Posterior vena cava (tissue), 2 donors: ENCODE results near the gene MCM6. TPM values are rescaled to one million over a fixed set of nuclear protein-coding genes. Genes with fewer than 3 reads are reported as not detected.
"Not testable (repeated sequence)": the region's sequence is repeated elsewhere in the genome, so short reads cannot be mapped to it uniquely, and the experiment has no call there.

Experiments used
- DNase-seq: peaks from one replicate; pipeline ENCODE4 v3.0.0-alpha.2; 2020; ENCODE audit warnings: low spot score
- intact Hi-C, 2 donors: fragments of 100-400 bp; cut with DNase I; formaldehyde crosslinking; loops; one replicate each; pipeline versions ENCODE4 v1.14.1 to v1.14.2; 2022 to 2023
- long read RNA-seq, 2 donors: library from polyadenylated mRNA; unstranded; transcript quantifications; one replicate each; pipeline ENCODE4 v2.0.0, GENCODE V29; 2020 to 2021
- total RNA-seq, 2 donors: library from RNA; stranded (reverse); fragmentation: NEBNext Ultra II Directional; extraction: Animal tissue kit (Norgen Biotek cat#: 25700); gene quantifications; one replicate each; pipeline ENCODE4 v1.2.1, GENCODE V29; 2021
- donor health status: DM: yes; HTN: yes; CAD: no.
- donor health status: DM: yes; HTN: yes; CAD: no.

MCM6 gene
- 10 to 100 TPM; 14.4 to 15.5 TPM for total RNA-seq
- long read RNA-seq, donor 1, partial matches to known transcripts, result 1 of 2 reads
- long read RNA-seq, donor 1, other reads (novel, unspliced or antisense), result 0 of 2 reads
- long read RNA-seq, donor 2, transcript MCM6-201 (17 exons, 3,736 nt), result major isoform, 7 of 20 reads
- long read RNA-seq, donor 2, partial matches to known transcripts, result 13 of 20 reads
- long read RNA-seq, donor 2, other reads (novel, unspliced or antisense), result 0 of 20 reads

GRCh38 chr2:135876066-135876711 lies at the start of gene MCM6:
Gene MCM6, minus strand, starts transcription at chr2:135876443. Its CDS starts 78 bp downstream, at chr2:135876365.
- intact Hi-C loops, result no loop called here
- DNase-seq, result peak; percentile 99

GRCh38 chr2:135925571-135925970 lies 49.3 kb upstream of the MCM6 start:
- intact Hi-C loops, result loop anchor here in 1 of 2 donors (10.0 kb wide), 1 partner anchor 449 kb away; no protein-coding TSS in a partner anchor
- DNase-seq, result no peak

GRCh38 chr2:135916207-135916606 lies 40.0 kb upstream of the MCM6 start:
- DNase-seq, result no peak
- intact Hi-C loops, result loop anchor here in 1 of 2 donors (10.0 kb wide), 1 partner anchor 469 kb away; no protein-coding TSS in a partner anchor

- intact Hi-C loops, result loop anchor here in 1 of 2 donors (10.0 kb wide), 1 partner anchor 470 kb away; no protein-coding TSS in a partner anchor
- no peak for DNase-seq
Measured at GRCh38 chr2:135914485-135914884, 38.2 kb upstream of the MCM6 start.

GRCh38 chr2:135913727-135914365 lies 37.6 kb upstream of the MCM6 start:
- no peak for DNase-seq
- intact Hi-C loops, result loop anchor here in 1 of 2 donors (10.0 kb wide), 1 partner anchor 471 kb away; no protein-coding TSS in a partner anchor

GRCh38 chr2:135909976-135910375 lies 33.7 kb upstream of the MCM6 start:
- DNase-seq, result no peak
- intact Hi-C loops, result loop anchor here in 1 of 2 donors (10.0 kb wide), 2 partner anchors 475 to 825 kb away; no protein-coding TSS in a partner anchor

GRCh38 chr2:135905679-135906078 lies 29.4 kb upstream of the MCM6 start:
- no peak for DNase-seq
- intact Hi-C loops, result loop anchor here in 1 of 2 donors (10.0 kb wide), 1 partner anchor 829 kb away; no protein-coding TSS in a partner anchor

- intact Hi-C loops, result loop anchor here in 1 of 2 donors (10.0 kb wide), 1 partner anchor 830 kb away; no protein-coding TSS in a partner anchor
- no peak for DNase-seq
Measured at GRCh38 chr2:135904341-135904989, 28.2 kb upstream of the MCM6 start.

- DNase-seq, result no peak
- intact Hi-C loops, result loop anchor here in 1 of 2 donors (10.0 kb wide), 1 partner anchor 831 kb away; no protein-coding TSS in a partner anchor
Measured at GRCh38 chr2:135903650-135904049, 27.4 kb upstream of the MCM6 start.

- no peak for DNase-seq
- intact Hi-C loops, result no loop called here
Measured at GRCh38 chr2:135899567-135899966, 23.3 kb upstream of the MCM6 start.

GRCh38 chr2:135898234-135898786 lies 22.1 kb upstream of the MCM6 start:
- no peak for DNase-seq
- intact Hi-C loops, result no loop called here

- no peak for DNase-seq
- intact Hi-C loops, result no loop called here
Measured at GRCh38 chr2:135894930-135895329, 18.7 kb upstream of the MCM6 start.

- no peak for DNase-seq
- intact Hi-C loops, result no loop called here
Measured at GRCh38 chr2:135893374-135893794, 17.1 kb upstream of the MCM6 start.

GRCh38 chr2:135890835-135891234 lies 14.6 kb upstream of the MCM6 start:
- intact Hi-C loops, result no loop called here
- no peak for DNase-seq

GRCh38 chr2:135890149-135890548 lies 13.9 kb upstream of the MCM6 start:
- intact Hi-C loops, result no loop called here
- no peak for DNase-seq

- intact Hi-C loops, DNase-seq: not testable (repeated sequence)
Measured at GRCh38 chr2:135888587-135888986, 12.3 kb upstream of the MCM6 start.

- intact Hi-C loops, result no loop called here
- DNase-seq, result no peak
Measured at GRCh38 chr2:135885709-135886108, 9.5 kb upstream of the MCM6 start.

- intact Hi-C loops, result no loop called here
- no peak for DNase-seq
Measured at GRCh38 chr2:135882415-135882814, 6.2 kb upstream of the MCM6 start.

GRCh38 chr2:135876770-135877169 lies 527 bp upstream of the MCM6 start:
- intact Hi-C loops, DNase-seq: not testable (repeated sequence)
